HG02973 (cell line): ENCODE measurements around the gene HOXD13.

Experiments
- ATAC-seq: cut with Tn5 transposase; IDR thresholded peaks from one replicate; pipeline ENCODE4 v1.9.1; 2021; ENCODE audit warnings: moderate library complexity; ENCODE audit not compliant: unreplicated experiment

The HOXD13 gene

DNA sequence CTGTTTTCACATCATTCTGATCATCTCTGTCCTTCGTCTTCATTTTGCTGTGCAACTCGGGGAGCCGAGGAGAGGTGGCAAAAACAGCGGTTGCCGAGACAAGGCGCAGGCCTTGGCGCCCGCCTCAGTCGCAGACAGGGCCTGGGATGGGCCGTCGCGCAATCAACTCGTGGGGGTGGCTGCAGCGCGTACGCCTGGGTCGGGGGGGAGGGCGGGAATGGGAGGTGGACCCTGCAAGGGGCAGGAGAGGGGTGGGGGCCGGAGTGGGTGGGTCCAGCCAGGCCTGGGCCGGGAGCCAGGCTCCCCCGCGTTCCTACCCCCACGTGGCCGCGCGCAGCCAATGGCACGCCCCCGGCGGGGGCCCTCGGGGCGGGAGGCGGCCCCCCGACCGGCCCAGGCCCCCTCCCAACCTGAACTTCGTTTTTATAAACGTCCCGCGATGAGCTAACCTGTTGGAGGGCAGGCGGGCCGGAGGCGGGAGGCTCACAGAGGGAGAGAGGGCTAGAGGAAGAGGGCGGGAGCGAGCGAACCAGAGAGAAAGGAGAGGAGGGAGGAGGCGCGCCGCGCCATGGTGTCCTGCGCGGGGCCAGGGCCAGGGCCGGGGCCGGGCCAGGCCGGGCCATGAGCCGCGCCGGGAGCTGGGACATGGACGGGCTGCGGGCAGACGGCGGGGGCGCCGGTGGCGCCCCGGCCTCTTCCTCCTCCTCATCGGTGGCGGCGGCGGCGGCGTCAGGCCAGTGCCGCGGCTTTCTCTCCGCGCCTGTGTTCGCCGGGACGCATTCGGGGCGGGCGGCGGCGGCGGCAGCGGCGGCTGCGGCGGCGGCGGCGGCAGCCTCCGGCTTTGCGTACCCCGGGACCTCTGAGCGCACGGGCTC lies at the start of gene HOXD13:
TSS of gene HOXD13 (plus strand) at position 452 of the 875 bp plus-strand sequence. CDS start at position 622, 170 bp downstream.
- no peak for ATAC-seq

DNA sequence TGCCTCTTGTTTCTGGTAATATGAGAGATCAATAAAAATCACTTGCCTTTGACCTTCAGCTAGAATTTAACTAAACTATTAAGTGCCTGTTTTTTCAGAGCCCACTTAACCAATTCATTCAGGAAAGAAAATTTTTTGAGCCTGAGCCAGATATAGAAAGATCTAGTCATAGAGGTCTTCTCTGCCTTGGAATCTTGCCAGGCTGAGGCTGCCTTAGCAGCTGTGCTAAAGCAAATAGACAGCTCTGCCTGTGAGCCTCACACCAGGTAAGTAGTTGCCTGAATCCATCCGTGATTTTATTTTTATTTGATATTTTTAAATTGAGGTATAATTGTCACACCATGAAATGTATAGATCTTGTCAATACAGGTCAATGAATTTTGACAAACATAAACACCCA lies 36.1 kb upstream of the HOXD13 start:
- ATAC-seq, result no peak

DNA sequence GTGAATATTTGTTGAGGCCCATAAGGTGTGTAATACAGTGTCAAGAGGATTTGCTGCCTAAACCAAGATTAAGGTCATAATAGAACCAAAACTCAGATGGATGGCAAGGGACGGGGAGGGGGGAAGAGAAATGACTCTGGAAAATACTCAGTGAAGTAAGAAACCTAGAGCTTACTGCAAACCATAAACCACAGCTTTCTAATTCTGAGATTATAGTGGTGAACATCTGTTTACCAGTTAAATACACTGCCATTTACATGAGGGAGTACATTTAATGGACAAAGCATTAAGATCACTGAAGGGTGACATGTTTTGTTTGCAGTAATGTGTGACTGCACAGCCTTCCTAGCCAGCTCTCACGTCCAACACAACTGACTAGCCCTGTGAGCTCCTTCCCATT lies 28.6 kb upstream of the HOXD13 start:
- no peak for ATAC-seq

DNA sequence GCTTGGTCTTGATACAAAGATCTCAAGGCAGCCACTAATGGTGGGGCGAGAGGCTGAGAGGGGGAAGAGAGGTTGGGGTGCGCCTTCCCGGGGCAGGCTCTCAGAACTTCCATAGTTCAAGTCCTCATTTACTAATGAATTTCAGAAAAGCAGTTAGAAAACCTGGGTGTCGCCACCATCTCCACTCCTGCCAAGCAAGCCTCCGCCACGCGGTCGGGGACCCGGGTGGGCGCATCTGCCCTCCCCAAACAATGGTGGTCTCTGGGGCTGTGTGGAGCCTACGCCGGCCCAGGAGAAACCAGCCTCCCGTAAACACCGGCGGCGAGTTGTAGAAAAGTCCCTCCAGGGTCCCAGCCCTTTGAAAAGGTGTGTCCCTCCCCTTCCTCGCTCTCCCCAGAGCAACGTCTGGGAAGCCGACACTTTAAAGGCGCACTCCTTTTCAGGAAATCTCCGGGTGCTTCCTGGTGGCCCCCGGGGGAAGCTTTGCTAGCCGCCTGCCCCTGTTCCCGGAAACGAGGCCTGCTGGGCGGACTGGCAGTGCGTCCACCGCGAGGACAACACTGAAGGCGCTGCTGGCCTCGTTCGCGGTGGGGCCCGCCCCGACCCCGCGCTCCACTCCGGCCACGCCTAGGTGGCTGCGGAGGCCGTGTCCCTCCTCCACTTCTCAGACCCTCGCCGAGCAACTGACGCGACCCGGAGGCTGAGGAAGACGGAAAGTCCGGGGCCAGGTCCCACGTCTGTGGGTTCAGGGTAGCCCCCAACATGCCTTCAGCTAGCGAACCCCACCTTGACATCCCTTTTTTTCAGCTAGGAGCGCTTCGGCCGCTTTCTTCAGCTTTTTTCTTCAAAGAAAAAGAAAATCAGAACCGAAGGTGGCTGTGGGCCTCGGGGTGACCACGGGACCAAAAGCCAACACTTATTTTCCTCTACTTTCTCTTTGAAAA lies 25.6 kb upstream of the HOXD13 start:
- no peak for ATAC-seq

DNA sequence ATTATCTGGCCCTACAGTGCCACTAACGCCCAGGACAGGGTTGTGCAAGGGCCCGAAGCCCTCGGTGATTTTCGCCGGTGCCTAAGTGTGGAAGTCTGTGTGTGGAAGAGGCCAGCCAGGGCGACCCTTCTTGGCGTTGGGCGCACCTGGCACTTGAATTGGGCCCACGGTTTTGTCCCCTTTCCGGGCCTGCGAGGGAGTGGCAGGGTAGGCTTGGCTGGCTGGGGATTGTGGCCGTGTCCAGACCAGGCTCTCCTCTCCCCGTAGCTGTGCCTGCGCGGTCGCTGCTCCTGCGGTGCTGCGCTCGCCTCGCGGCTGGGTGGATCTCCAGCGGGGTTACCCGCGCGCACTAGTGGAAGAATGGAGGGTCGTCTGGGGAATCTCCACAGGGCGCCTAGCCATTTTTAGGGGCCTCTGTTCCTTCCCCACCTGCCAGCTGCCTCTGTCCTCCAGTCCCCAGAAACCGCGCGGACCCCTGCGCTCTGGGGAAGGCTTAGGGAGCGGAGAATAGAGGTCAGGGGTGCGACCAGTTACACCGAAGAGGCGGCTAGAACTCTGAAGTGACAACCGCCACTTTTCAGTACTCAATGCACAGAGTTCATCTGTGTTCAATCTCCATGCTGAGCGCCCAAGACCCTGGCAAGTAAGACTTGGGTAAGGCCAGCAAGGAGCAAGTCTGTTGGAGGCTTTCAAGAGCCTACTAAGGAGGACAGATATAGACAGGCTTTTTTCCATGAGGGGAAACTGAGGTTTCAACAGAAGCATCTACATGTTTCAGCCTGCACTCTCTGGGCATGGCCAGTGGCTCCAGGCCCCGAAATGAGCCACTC lies 24.7 kb upstream of the HOXD13 start:
- ATAC-seq, result no peak

DNA sequence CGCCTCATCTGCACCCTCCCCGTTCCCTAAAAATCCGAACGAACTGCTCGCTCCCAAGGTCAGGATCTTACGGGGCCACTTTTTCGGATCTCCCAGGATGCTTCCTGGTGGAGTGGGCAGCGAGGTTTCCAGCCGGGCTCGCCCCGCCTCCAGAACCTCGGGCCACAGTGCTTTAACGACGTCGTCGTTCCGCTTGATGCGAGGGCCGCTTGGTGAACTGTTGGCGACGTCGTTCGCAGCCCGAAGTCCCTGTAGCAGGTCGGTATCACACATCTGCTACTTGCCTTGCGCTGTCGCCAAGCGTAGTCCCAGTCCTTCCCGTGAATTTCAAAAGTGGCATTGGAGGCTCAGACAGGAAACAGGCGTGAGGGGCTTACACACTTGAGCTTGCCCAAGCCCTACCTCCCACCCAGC lies 24.1 kb upstream of the HOXD13 start:
- no peak for ATAC-seq

DNA sequence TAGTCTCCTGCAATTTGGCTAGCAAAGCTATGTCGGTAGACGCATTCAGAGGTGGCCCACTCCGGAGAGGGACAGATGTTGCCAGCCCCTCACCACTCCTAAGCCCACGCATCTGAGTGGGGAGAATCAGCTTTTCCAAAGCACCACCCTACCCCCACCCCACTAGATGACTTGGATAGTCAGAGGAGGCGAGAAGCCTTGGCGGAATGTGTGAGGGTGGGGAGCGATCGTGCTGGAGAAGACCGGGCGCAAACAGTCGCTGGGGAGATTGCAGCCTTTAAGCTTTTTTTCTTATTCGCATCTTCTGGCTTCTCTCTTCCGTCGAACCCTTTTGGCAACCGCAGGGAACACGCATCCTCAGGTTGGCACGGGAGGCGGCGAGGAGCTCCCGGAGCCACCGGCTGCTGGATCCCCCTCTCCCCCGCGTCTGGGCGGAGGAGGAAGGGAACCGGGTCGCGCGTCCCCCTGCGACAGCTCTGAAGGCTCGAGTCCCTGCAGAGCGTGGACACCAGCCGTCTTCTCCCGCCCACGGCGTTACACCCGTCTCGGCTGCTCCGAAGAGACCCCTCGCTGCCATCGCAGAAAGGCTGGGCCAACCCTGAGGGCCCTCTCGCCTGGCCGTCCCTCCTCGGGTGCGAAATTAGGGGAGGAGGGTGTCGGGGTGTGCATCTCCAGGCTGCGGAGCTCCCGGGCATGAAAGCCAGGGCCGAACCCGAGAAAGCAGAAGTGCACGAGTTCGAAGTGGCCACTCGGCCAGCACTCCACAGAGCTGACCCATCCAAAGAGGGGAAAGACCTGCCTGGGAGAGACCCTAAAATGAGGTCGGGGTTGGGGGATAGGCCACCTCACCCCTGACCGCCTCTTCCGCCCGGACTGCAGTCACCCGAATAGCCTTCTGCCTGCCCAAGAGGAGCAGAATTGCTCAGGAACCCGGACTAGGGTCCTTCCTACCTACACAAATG lies 20.9 kb upstream of the HOXD13 start:
- no peak for ATAC-seq

DNA sequence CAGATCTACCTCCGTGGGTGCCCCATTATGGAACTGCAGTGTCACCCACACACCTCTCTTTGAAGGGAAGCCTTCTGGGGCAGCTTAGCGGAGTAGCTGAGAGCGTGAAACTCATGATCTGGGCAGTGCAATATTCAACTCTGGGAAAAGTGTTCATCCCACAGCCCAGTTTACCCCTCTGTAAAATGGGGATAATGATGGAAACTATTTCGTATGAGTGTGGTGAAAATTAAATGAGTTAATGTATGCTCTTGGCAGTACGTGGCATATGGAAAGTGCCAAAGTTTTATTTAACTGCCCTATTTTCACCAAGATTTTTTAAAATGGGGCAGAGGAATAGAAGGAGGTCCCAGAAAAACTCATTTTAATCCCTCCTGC lies 20.2 kb upstream of the HOXD13 start:
- no peak for ATAC-seq

DNA sequence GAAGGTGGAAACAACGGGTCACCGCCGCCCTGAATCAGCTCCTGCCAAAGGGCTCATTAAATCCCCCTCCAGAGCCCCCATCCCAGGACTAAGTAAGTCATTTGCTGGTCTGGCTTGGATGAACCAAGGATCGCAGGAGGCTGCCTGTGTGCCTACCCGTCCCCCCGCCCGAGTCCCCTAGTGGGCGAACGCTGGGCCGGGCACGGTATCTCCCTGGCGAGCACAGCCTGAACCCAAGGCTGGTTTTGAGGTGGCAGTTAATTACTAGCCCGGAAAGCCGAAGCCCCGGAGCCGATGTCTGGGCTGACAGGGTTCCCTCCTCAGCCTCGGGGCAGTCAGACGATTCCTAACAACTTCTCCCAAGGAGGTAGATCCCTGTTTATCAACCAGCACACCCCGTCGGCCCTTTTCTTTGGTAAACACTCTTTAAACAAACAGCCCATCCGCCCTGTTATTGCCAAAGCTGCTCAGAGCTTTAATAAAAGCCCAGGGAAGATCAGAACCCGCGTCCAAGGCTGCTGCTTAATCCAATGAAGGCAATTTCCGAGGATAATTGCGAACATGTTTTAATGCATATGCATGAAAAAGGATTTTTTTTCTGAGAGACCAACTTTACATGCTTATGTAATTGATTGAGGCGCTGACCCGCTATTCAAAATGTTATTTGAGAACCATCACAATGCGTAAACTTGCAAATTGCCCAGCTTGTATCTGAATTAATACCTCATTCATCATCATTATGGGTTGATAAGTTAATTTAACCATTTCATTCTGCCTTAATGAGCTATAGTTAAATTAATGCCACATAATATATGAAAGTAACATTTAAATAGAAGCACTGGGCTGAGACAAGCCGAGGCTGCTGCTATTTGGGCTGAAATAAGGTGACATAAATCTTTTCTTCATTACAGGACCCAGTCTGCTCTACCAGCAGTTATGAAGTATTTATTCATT lies 19.3 kb upstream of the HOXD13 start:
- ATAC-seq, result no peak

DNA sequence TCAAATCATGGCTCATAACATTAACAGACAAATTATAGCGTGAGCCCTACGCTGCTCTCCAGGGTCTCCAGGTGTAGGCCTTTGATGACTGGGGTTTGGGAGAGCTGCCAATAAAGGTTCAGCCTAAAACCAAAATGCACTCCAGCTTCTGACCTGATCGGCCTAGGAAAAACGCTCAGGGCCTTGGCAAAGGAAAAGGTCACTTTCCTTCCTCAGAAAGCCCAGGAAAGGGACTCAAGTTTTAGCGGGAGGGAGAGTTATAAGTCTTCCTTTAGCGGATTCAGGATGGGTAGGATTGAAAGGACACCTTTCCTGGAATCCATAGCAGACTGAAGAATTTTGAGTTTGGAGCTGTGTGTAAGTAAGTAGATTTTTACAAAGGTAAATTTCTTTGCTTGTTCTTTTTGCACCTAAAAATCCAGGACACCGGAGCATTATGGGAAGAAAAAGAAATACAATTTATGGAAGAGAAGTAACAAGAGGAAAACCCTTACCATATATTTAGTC lies 17.5 kb upstream of the HOXD13 start:
- no peak for ATAC-seq

DNA sequence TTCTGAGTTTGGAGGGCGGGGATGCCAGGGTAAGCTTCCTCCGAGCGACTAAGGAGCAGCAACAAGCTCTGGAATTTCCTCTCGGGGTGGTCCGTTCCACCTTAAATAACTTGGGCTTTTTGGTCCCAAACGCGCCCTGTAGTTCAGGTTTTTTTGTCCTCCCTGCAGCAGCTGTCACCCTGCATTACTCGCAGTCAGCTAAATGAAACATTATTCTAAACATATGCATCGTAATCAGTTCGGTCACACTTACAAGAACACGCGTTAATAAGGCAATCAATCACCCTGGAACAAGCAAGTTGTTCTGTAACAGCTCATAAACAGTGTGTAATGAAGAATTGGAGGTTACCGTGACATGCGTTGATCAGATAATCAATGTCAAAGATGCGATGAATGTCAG lies 17.0 kb upstream of the HOXD13 start:
- no peak for ATAC-seq

DNA sequence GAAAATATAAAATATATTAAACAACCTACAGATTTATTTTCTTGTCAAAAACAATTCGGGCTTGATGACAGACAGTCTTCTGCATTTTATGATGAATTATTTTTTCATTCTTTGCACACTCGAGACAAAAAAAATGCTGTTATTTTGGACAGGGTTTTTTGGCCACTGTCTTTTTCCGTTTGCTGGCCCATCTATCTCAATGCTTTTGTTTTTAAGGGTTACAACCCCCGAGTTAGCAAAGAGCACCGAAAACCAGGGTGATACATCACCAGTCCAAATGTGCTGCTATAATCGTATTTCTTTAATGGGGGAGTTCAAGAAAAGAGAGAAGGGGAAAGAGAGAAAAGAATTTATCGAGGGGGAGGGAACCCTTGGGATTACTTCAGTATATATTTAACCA lies 16.5 kb upstream of the HOXD13 start:
- no peak for ATAC-seq

DNA sequence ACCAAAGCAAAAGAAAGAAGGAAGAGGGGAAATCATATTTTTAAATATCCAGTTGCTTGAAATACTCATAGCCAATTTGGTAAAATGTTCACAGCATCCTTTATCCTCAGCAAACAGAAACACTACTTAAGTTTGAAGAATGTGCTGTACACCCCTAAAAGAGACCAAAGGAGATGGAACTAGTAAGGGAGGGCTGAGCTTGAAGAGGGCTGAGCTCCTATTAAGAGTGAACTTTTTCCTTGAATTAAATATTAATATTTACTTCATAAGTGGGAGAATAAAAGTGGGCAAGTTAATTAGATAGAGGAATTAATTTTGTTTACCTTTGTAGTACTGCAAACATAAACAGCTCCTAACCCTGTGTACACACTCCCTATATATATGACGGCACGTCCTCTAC lies 15.7 kb upstream of the HOXD13 start:
- ATAC-seq, result no peak

DNA sequence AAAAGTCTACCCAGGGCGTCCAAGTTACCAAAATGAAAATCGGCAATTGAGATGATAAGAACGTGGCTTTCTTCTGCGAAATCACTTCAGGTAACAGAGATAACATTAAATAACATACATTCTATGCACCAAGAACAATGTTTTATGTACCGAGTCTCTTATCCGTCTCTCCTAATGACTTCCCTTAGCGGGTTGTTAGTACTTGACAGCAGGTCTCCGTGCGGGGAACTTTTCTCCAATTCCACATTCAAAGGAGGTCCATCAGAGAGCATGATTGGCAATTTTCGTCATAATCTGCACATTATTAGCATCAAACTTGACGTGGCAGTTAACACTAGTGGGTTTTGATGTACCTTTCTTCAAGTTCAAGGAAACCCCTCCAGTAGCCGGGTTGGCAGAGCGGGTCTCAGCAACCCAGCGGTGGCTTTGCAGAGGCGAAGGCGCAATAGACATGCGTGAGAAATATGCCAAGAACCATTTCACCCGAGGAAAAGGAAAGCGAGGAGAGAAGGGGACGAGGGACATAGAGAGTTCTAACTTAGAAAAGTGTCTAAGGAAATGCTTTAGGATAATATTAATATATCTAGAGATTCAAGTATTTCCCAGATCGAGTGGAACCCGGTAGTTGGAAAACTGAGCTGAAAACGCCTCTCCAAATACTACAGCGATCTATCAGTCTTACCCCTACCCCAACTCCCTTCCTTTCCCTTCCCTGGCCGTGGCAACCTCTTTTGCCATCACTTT lies 13.8 kb upstream of the HOXD13 start:
- no peak for ATAC-seq

DNA sequence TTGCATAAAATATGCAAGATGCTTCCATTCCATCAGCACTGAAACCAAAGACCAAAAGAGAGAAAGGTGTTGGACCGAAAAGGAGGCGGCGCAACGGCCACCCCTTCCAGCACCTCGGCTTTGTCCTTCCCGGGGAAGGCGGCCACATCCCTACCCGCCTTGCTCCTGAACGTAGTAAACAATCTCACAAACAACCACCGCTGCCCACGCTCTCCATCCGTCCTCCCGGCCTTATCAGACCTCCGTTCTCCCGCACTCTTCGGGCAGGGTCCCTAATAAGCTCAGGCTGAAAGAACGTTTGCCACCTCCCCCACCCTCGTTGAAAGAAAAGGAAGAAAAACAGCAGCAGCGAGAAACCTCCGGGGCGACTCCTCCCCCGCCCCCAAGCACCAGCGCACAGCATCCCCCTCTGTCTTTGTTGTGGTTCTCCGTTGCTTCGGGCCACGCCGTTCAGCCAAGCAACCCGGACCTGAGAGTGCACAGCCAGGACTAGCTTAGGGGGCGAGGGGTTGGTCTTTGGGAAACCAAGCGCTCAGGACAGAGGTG lies 13.2 kb upstream of the HOXD13 start:
- ATAC-seq, result no peak

DNA sequence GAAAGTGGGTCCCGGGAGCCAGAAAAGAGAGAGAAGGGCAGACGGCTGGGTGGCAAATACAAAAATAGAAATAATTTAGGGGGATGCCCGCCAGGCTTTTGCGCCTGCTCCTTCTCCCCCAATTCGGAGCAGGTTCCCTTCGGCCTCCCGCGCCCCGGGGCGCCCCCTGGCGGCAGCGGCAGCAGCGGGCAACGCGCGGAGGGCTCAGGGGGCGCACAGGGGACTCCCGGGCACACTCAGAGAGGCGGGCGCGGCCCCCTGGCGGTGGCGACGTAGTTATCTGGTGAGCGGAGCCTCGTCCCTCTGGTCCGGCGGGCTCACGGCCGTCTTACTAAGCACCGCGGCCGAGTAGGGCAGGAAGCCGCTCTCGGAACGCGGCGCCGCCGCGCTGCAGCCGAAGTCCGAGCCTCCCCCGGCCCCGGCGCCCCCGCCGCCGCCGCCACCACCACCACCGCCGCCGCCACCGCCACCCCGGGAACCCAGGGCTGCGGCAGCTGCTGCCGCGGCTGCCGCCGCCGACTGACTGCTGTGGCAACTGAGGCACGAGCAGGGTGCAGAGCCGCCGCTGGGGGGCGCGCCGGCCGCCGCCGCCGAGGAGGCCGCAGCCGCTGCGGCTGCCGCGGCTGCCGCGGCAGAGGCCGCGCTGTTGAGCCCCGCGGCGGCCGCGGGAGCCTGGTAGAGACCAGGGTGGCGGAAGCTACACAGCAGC lies 12.5 kb upstream of the HOXD13 start:
- ATAC-seq, result no peak
